GM19023 (cell line): ENCODE data around the gene ACAD8.
A peak's percentile ranks its signal among the peaks of the same experiment; 100 is the strongest.
"Not testable (repeated sequence)": the region's sequence is repeated elsewhere in the genome, so short reads cannot be mapped to it uniquely, and the experiment has no call there.

Experiments
- ATAC-seq: cut with Tn5 transposase; IDR thresholded peaks from one replicate; pipeline ENCODE4 v1.9.1; 2021; ENCODE audit warnings: mild to moderate bottlenecking, moderate library complexity; ENCODE audit not compliant: unreplicated experiment

Gene ACAD8

DNA sequence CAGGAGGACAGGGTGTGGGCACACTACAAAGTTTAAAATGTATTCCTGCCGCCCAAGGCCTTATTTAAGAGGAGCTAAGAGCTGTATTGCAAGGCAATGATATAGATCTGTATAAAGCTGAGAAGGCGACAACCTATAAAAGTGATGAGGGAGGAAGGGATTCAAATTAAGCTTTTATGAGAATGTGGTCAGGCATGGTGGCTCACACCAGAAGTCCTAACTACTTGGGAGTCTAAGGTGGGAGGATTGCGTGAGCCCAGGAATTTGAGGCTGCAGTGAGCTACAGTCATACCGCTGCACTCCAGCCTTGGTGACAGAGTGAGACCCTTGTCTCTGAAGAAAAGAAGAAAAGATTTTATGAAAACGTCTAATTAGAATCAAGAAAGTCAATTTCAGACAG lies 13.1 kb downstream of the ACAD8 start:
- ATAC-seq: no peak

DNA sequence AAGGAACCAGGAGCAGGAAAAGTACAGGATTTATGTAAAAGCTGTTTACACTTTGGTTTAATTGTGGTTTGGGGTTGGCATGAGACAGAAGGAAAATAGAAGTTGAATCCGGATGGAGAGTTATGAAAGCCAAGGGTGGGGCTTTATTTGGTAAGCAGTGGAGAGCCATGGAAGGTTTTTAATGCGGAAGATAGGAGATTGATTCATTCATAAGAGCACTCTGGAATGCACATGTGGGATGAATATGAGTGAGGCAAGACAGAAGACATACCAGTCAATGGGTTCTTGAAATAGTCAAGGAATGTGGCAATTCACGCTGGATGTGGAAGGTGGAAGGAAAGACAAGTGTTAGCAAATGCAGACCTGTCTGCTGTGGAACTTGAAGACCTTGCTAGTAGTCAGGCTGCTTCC lies 13.5 kb downstream of the ACAD8 start:
- no peak for ATAC-seq

GRCh38 chr11:134267461-134267860 lies 14.1 kb downstream of the ACAD8 start:
- no peak for ATAC-seq

DNA sequence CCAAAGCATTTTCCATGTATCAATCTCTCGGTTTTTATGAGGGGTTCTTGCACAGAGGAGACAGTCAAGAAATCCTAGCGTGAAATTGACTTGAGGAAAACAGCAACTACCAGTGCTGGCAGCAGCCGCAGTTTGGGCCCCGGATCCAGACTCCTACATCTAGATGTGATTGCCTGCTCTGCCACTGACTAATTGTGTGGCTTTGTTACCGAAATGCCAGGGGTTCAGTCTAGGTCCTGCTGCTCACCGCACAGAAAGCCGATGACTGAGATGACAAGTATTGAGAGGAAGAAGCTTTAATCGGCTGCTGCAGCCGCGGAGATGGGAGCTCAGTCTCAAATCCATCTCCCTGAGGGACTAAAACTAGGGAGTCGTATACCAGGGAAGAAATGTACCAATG lies 14.6 kb downstream of the ACAD8 start:
- ATAC-seq: no peak

DNA sequence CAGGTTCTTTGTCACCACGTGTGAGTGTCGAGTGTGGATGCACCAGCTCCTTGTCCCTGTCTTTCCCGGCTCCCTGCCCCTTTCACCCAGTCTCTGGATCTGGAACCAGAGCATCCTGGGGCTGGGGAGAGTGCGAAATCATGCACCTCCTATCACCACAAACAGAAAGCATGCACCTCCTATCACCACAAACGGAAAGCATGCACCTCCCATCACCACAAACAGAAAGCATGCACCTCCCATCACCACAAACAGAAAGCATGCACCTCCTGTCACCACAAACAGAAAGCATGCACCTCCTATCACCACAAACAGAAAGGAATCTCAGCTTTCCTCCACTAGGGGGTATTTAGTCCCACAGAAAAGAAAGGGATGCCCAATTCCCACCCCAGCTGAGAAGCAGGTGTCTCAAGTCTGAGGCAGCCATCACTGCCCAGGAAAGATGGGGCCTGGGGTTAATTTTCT lies 16.9 kb downstream of the ACAD8 start:
- no peak for ATAC-seq

- no peak for ATAC-seq
Measured at GRCh38 chr11:134271978-134272377, 18.6 kb downstream of the ACAD8 start.

GRCh38 chr11:134272381-134273316 lies 19.3 kb downstream of the ACAD8 start:
- ATAC-seq: no peak

DNA sequence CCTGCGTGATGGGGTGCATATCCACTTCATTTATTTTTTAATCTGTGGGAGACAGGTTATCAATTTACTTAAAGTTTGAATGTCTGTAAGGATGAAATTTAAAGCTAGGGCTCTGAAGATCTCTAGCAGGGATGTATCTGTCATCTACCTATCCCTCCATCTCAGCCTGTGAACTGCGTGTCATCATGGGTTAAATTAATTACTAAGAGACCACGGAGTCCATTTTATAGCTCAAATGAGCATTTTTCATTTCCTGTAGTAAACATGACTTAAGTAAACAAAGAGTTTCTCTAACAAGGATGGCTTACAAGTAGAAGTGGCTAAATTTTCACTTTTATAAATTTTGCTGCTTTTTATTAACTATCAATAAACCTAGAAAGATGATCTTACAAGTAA lies 19.9 kb downstream of the ACAD8 start:
- no peak for ATAC-seq

DNA sequence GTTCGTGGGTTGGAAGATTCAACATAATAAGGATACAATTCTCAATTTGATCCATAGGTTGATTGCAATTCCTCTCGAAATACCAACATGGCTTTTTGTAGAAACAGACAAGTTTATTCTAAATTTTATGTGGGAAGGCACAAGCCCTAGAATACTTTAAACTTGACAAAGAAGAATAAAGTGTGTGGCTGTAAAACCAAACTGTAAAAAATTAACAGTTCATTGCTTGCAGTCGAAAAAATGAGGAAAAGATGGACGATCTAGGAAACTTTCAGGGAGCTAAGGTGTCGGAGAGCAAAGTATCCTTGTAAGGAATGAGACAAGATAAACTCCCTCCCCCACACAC lies 21.8 kb downstream of the ACAD8 start:
- ATAC-seq: no peak

DNA sequence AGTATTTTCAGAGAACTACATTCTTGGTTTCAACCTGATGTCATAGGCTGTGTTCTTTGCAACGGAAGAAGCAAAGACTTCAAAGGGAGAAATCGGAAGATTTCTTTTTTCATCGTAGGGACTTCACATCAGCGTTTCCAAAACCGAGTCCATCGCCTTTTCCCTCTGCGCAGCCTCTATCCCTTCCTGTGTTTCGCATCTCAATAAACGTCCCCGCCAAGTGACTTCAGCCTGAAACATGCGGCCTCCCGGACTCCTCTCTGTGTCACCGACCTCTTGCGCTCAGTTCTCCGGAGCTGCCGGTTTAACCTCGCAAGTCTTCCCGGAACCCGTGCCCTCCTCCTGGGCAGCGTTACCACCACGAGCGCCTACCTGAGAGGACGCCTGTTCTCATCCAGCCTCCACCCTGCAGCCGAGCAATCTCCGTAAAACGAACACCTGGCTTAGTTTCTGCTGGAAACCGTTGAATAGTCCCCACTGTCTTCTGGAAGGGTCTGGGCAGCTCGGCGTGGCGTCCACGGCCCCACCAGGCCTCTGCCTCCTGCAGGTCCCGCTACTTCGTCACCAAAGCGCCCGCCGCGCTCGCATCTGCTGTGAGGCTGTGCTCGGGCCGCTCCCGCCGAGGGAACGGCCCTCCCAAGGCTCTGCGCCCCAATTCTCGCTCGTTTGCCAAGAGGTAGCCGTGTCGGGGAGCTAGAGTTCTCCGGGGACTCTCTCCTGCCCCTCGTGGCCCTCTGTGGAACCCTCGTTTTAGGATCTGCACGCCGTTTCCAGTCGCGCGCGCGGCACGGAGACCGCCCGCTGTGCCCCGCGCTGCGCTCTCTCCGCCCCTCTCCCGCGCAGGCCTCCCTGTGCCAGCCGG lies 22.4 kb downstream of the ACAD8 start, which contains the start of gene GLB1L3:
GLB1L3 (plus strand) TSS at position 846 of the 862 bp plus-strand sequence. CDS start 362 bp downstream, outside the sequence.
- ATAC-seq: peak; percentile 62

DNA sequence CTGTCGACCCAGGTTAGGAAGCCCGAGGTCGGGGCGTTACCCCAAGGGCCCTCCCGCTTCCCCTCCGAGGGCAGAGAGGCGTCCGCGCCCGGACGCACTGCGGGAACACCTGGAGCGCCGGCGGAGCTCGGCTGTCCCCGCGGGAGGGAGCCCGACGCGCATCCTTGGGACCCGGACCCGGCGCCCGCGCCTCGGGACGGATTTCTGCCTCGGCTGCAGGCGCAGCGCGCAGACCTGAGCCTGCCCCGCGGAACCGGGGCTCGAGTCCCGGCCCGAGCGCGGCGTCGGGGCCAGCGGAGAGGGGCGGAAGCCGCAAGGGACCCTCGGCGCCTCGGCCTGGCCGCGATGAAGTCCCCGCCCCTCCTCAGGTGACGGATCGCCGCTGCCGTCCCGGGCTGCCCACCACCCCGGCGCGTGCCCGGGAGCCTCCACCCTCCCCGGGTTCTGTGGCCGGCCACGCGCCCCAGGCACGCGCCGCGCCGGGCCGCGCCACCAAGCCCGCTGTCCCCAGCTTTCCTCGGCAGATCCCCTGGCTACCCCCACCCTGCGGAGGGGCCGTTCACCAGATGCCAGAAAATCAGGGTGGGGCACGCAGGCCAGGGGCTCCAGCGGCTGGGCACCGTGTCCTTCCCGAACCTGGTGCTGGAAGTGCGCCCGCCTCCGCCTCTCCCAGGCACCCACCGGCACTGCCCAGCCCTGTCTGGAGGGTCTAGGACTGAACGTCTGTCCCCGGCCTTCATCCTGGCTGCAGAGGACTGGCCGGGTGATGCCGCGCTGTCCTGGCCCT lies 23.2 kb downstream of the ACAD8 start:
- ATAC-seq: peak; percentile 25

DNA sequence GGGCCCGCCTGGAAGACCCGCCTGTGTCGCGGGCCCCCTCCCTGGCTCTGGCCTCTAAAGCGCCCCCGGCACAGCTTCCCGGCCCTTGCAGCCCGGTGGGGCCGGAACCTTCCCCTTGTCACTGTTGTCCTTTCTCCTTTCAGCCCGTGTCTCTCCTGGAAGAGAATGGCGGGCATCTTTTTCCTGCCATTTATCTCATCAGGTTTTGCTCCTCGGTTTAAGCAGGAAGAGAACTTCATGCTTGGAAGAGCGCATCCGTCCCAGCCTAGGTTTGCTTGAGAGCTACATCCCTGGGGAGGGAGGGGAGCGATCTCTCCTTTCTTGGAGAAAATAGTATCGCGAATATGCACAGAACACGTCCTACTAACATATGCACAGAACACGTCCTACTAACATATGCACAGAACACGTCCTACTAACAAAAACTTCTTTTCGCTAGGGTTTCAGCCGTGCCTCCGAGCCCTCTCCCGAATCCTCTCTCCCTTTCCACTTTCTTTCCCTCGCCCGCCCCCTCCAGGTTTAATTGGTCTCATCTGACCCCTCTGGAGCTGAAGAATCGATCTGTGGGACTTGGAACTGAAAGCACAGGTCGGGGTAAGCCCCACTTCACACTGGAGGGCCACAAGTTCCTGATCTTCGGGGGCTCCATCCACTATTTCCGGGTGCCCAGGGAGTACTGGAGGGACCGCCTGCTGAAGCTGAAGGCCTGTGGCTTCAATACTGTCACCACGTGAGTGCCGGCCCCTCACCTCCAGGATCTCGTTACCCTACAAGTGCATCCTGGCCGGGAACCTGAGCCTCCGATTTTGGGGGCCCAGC lies 24.0 kb downstream of the ACAD8 start:
- no peak for ATAC-seq

DNA sequence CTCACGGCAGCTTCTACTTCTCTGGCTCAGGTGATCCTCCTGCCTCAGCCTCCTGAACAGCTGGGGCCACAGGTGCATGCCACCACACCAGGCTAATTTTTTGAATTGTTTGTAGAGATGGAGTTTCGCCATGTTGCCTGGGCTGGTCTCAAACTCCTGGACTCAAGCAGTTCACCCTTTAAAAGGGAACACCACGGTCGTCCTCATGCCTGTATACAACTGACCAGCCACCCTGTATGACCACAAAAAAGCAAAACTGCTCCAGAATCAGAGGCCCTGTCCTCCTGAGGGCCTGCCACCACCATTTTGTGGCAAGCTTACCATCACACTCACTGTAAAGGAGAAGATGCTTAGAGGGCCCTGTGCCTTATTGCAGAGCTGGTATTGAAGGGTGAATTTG lies 25.0 kb downstream of the ACAD8 start:
- no peak for ATAC-seq

DNA sequence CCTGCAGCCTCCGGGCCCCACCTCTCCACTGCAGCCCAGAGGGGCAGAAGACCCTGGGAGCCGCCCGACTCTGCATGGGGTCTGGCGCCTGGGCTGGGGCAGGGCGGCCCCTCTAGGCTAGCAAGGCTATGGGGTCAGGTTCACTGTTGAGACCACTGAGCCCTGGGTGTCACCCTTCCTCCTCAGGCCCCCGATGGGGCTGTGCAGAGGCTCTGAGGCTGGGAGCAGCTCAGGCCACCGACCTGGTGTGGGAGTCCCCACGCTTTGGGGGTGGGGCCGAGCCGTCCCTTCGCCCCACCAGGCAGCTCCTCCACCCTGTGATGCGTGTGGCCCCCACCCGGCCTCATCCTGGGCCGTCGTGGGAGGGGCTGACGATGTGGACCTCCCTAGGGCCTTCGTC lies 28.3 kb downstream of the ACAD8 start:
- not testable (repeated sequence) for ATAC-seq

DNA sequence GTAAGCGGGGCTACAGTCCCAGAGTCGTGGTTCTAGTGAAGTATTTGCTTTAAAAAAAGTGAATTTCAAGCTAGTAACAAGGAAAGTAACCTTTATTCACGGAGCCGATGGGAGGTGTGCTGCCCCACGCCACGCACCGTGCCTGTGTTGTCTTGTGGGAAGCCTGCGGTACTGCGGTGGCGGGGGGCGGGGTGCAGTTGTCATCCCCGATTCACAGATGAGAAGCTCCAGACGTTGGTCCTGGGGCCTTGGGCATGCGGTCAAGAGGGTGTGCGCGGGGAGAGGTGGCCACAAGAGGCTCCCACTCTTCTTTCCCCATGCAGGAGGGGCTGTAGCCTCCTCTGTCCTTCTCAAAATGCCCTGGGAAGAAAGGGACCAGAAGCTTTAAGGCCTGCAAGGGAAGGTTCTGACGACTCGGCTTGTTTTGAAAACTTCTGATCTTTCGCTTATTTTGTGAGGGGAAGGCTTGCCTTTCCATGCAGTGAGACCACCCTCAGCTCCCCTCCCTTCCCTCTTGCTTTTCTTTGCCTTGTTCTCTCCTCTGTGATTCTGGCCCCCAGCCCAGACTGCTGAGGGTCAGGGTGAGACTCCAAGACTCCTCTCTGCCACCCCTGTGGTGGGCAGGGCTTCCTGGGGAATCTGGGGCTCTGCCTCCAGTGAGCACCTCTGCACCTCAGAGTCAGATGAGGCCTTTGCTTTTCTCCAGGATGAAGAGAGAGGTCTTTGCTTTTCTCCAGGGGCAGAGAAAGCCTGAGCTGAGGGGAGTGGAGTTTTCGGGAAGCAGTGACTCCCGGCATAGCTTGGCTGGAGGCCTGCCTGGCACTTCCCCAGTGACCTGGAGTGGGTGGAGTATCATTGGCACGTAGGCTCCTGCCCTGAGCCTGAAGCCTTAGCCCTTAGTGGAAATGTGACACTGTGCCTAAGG lies 29.0 kb downstream of the ACAD8 start:
- no peak for ATAC-seq

GRCh38 chr11:134283461-134284230 lies 30.3 kb downstream of the ACAD8 start:
- no peak for ATAC-seq

DNA sequence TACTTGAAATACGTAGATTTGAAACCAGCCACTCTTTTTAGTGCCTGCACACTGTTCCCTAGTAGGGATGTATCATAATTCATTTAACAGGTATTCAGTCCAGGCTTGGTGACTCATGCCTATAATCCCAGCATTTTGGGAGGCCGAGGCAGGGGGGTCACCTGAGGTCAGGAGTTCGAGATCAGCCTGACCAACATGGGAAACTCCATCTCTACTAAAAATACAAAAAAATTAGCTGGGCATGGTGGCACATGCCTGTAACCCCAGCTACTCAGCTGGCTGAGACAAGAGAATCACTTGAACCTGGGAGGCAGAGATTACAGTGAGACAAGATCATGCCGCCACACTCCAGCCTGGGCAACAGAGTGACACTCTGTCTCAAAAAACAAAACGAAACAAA lies 31.0 kb downstream of the ACAD8 start:
- not testable (repeated sequence) for ATAC-seq

- ATAC-seq: no peak
Measured at GRCh38 chr11:134287561-134287960, 34.2 kb downstream of the ACAD8 start.
